Measurements from ENCODE around the gene NAP1L5.

NAP1L5 gene, protein sequence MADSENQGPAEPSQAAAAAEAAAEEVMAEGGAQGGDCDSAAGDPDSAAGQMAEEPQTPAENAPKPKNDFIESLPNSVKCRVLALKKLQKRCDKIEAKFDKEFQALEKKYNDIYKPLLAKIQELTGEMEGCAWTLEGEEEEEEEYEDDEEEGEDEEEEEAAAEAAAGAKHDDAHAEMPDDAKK

DNA sequence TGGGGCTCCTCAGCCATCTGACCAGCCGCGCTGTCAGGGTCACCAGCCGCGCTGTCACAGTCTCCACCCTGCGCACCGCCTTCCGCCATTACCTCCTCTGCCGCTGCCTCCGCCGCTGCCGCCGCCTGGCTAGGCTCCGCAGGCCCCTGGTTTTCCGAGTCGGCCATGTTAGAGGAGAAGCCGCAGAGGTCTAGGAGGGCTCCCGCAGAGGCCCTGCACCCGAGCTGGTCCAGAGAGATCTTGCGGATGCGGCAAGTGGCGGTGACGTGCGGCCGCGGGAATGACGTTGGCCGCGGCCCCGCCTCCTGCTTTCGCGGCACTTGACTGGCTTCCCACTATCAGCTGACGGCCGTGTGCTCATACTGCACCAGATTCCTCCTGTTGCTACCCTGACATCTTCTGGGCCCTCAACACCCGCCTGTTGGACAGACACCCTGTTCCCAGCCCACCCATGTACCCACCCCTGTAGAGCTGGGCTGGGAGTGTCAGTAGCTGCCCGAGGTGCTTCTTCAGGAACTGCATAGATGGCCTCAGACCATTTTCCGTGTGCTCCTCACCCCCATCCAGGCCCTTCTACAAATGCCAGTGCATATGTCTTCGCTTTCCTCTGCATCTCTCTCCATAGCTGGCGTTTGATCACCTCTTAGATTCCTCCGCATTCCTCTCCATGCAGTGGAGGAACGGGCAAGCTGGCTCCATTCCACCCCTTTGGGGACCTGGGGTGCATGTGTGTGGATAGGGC lies at the start of gene NAP1L5:
NAP1L5 (minus strand) TSS at position 242 of the 742 bp plus-strand sequence; CDS start at position 167, 75 bp downstream.
- Histone ChIP-seq H3K4me1 (ENCODE audit: control insufficient read depth, insufficient read depth, low read length) (no peaks in the 10 kb centered on the region), H3K4me3 (ENCODE audit: low read length) (peak within 1 kb of the TSS; percentile 24), H3K36me3 (ENCODE audit: control insufficient read depth, insufficient read depth, low read length) (no peaks in the 10 kb centered on the region), H3K9ac (ENCODE audit: low read length) (peak within 1 kb of the TSS; percentile 59), H3K9me3 (ENCODE audit: control insufficient read depth, low read length) (no peaks in the 10 kb centered on the region), H3K27me3 (ENCODE audit: control insufficient read depth, insufficient read depth, low read length) (no peaks in the 10 kb centered on the region)

DNA sequence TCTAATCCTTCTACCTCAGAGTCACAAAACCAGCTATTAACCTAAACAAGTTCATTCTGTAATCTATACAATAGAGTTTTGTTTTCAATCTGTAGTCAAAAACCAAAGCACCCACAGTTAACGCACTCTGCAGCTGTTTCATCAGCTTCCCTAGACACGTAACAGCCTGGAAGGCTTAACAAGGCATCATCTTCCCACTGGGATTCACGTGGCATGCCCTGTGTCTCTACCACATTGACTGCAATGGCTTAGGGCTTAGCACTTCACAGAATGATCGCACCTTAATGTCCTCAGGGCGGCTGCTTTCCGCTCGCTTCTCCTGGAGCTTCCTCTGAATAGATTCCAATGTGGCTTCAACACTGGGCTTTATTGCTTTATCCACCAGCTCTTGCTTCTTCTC lies 49.7 kb upstream of the NAP1L5 start:
- Histone ChIP-seq H3K27me3 (ENCODE audit: control insufficient read depth, insufficient read depth, low read length) (no peaks in the 10 kb centered on the region), H3K36me3 (ENCODE audit: control insufficient read depth, insufficient read depth, low read length) (peaks cover 8% of the 10 kb centered on the region), H3K4me1 (ENCODE audit: control insufficient read depth, insufficient read depth, low read length) (no peaks in the 10 kb centered on the region), H3K4me3 (ENCODE audit: low read length) (no peak overlapping the region), H3K9ac (ENCODE audit: low read length) (no peak overlapping the region), H3K9me3 (ENCODE audit: control insufficient read depth, low read length) (no peaks in the 10 kb centered on the region)

DNA sequence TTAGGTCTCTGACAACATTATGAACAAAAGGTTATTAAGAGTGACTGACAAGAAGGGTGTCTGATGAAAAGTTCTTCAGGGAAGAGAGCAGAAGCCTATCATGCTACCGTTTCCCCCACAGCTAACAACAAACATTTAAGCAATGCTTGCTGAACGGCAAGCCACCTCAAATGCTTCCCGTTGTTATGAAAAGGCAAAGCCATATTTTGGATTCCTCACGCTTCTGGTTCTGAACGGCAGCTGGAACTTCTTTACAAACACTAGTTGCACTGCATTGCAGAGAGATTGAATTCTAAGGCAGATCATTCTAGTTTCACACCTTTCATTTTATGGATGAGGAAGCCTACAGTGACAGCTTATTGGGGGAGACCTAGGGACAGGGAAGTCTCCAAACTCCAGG lies 48.6 kb upstream of the NAP1L5 start:
- Histone ChIP-seq H3K27me3 (ENCODE audit: control insufficient read depth, insufficient read depth, low read length) (no peaks in the 10 kb centered on the region), H3K9ac (ENCODE audit: low read length) (no peak overlapping the region), H3K36me3 (ENCODE audit: control insufficient read depth, insufficient read depth, low read length) (peaks cover 8% of the 10 kb centered on the region)

DNA sequence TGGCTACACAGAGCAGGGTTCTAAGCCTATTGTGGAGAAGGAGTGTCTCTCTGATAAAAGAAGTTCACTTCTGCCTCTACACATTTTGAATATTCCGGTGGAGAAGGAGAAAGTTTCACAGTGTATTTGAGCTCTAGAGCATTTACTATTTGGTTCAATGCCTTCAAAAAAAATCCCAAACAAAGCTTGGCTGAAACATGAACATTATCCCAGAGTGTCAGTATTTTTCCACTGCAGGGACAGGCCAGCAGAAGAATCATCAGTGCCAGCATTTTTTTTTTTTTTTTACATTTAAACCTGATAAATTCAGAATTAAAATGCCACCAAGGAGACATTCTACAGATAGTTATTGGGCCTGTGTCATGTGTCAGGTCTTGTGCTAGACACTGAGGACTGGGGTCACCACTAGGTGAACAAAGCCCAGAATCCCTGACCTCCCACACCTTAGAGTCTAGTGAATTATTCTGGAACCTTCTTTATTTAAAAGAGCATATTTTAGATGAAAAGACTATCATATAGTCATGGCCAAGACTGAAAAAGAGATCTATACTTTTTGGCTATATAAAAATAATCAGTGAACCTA lies 48.0 kb upstream of the NAP1L5 start:
- no peaks in the 10 kb centered on the region for H3K27me3 ChIP-seq (ENCODE audit: control insufficient read depth, insufficient read depth, low read length)
- no peak overlapping the region for H3K4me3 ChIP-seq (ENCODE audit: low read length)
- H3K9me3 ChIP-seq (ENCODE audit: control insufficient read depth, low read length) = no peaks in the 10 kb centered on the region
- no peak overlapping the region for H3K9ac ChIP-seq (ENCODE audit: low read length)
- H3K36me3 ChIP-seq (ENCODE audit: control insufficient read depth, insufficient read depth, low read length) = peaks cover 8% of the 10 kb centered on the region
- H3K4me1 ChIP-seq (ENCODE audit: control insufficient read depth, insufficient read depth, low read length) = no peaks in the 10 kb centered on the region

More for the DNA sequence above, 48.6 kb upstream of the NAP1L5 start:
- Histone ChIP-seq H3K4me1 (ENCODE audit: control insufficient read depth, insufficient read depth, low read length) (no peaks in the 10 kb centered on the region), H3K9me3 (ENCODE audit: control insufficient read depth, low read length) (no peaks in the 10 kb centered on the region), H3K4me3 (ENCODE audit: low read length) (no peak overlapping the region)

DNA sequence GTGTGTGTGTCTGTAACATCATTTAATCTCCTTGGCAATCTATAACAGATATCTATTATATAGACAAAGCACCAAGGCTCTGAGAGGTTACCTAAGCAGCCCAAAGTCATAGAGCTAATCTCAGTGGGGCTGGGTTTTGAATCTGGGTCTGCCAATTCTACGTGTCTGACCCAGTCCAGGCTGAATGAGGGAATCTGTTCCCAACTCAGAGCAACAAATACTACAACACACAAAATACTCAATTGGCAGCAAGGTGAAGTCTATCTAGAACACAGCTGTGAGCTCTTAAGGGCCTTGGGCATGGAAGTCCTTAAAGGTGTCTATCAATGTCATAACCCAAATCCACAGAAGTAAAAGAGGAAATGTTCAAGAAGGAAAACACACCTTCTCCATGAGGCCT lies 47.5 kb upstream of the NAP1L5 start:
- Histone ChIP-seq H3K9me3 (ENCODE audit: control insufficient read depth, low read length) (no peaks in the 10 kb centered on the region), H3K9ac (ENCODE audit: low read length) (no peak overlapping the region), H3K27me3 (ENCODE audit: control insufficient read depth, insufficient read depth, low read length) (no peaks in the 10 kb centered on the region), H3K36me3 (ENCODE audit: control insufficient read depth, insufficient read depth, low read length) (peaks cover 7% of the 10 kb centered on the region), H3K4me3 (ENCODE audit: low read length) (no peak overlapping the region), H3K4me1 (ENCODE audit: control insufficient read depth, insufficient read depth, low read length) (peaks cover 1% of the 10 kb centered on the region)

DNA sequence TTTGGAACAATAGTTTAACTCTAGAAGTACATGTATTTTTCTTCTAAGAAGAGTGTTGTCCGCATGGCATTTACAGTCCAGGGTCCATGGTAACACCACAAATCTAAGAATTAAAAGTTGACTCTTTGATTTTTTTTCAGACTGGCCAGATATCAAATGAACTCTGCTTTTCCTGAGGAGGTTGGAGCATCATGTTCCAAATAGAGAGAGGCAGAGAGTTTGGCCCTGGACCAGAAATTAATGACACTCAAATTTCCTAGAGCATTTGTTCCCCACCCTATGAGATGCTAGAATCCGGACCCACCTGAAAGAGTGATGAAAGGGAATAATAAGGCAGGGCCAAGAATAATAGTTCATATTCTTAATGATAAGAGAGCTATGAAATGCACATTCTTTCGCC lies 47.0 kb upstream of the NAP1L5 start:
- H3K36me3 ChIP-seq (ENCODE audit: control insufficient read depth, insufficient read depth, low read length) = peaks cover 1% of the 10 kb centered on the region
- H3K9ac ChIP-seq (ENCODE audit: low read length) = no peak overlapping the region
- H3K27me3 ChIP-seq (ENCODE audit: control insufficient read depth, insufficient read depth, low read length) = no peaks in the 10 kb centered on the region
- H3K4me1 ChIP-seq (ENCODE audit: control insufficient read depth, insufficient read depth, low read length) = peaks cover 7% of the 10 kb centered on the region
- H3K4me3 ChIP-seq (ENCODE audit: low read length) = no peak overlapping the region
- no peaks in the 10 kb centered on the region for H3K9me3 ChIP-seq (ENCODE audit: control insufficient read depth, low read length)

DNA sequence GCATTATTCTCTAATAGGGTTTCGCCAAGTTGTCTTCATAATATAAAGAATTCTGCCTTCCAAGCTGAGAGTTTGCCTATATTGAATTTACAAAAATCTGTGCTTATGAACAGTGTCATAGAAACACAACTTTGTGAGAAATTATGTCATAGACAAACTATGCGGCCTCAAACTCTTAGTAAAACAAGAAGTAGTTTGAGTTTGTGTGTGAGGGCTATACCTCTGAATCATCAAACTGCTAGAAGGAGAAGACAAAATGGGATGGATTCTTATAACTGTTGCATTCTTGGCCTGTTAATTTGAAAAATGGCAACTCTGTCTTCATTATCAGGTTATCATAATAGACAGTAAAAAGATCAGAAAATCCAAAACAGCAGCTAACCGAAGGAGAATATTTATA lies 46.1 kb upstream of the NAP1L5 start:
- no peaks in the 10 kb centered on the region for H3K9me3 ChIP-seq (ENCODE audit: control insufficient read depth, low read length)
- no peaks in the 10 kb centered on the region for H3K27me3 ChIP-seq (ENCODE audit: control insufficient read depth, insufficient read depth, low read length)
- H3K36me3 ChIP-seq (ENCODE audit: control insufficient read depth, insufficient read depth, low read length) = no peaks in the 10 kb centered on the region
- no peak overlapping the region for H3K4me3 ChIP-seq (ENCODE audit: low read length)
- H3K9ac ChIP-seq (ENCODE audit: low read length) = no peak overlapping the region
- H3K4me1 ChIP-seq (ENCODE audit: control insufficient read depth, insufficient read depth, low read length) = peaks cover 7% of the 10 kb centered on the region

DNA sequence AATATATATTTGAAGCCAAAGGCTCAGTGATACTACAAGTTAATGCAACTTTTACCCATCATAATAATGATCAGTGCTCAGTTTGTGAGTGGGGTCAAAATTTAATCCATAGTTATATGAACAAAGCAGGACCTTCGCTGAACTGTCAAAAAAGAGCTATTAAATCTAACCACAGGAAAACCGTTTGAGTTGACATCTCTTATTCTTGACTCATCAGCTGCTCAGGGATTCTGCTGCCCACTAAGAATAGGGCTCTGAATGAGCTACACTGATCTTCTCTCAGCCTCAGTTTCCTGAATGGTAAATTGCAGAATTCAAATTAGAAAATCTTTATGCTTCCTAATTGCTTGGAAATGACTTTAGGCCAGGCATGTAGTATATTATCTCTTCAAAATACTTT lies 44.9 kb upstream of the NAP1L5 start:
- Histone ChIP-seq H3K9me3 (ENCODE audit: control insufficient read depth, low read length) (no peaks in the 10 kb centered on the region), H3K27me3 (ENCODE audit: control insufficient read depth, insufficient read depth, low read length) (no peaks in the 10 kb centered on the region), H3K9ac (ENCODE audit: low read length) (no peak overlapping the region), H3K36me3 (ENCODE audit: control insufficient read depth, insufficient read depth, low read length) (no peaks in the 10 kb centered on the region), H3K4me1 (ENCODE audit: control insufficient read depth, insufficient read depth, low read length) (peaks cover 17% of the 10 kb centered on the region), H3K4me3 (ENCODE audit: low read length) (no peak overlapping the region)

DNA sequence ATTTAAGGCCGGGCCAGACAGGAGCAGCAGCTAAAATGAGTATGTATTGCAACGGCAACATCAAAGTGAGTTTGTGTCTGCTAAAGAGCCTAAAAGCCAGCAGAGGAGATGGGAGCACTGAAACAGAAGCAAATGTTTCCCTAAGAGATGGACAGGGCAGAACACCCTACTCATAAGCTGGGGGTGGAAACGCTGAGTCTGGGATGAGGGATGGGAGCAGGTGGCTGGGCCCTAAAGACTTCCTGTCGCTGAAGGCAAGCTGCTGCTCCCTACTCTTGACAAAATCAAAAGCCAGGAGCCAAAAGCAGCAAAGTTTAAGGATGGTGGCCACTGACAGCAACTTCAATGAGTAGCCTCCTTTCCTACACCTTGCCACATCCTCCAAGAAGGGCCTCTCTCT lies 40.6 kb upstream of the NAP1L5 start:
- H3K27me3 ChIP-seq (ENCODE audit: control insufficient read depth, insufficient read depth, low read length) = no peaks in the 10 kb centered on the region
- H3K4me3 ChIP-seq (ENCODE audit: low read length) = no peak overlapping the region
- H3K36me3 ChIP-seq (ENCODE audit: control insufficient read depth, insufficient read depth, low read length) = no peaks in the 10 kb centered on the region
- H3K9me3 ChIP-seq (ENCODE audit: control insufficient read depth, low read length) = no peaks in the 10 kb centered on the region
- no peak overlapping the region for H3K9ac ChIP-seq (ENCODE audit: low read length)
- peaks cover 23% of the 10 kb centered on the region for H3K4me1 ChIP-seq (ENCODE audit: control insufficient read depth, insufficient read depth, low read length)

DNA sequence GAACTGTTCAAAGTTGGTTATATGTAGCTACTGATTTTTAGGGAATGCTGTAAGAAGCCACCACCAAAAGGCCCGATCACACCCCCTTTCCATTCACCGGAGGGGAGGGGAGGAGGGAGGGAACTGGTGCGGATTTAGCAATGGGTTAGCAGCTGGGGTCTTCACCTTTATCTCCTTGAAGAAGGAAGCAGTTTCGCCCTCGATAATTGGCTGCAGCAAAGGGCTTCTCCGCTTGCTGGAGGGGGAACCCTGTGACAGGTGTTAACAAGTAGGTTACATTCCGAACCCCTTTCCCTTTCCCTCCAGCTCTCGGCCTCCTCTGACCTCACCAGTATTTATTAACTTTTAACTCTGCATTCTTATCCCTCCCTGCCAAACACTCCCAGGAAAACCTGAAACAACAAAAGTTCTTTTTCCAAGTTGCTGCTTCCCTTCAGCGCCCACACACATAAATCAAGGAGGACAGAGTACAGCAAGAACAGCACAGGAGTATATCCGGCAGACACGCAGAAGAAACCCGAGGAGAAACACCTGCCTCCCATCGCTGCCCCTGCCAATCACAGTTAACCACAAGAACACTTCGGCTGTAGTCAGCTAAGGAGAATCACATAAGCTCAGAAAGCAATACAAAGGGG lies 39.8 kb upstream of the NAP1L5 start:
- Histone ChIP-seq H3K9ac (ENCODE audit: low read length) (no peak overlapping the region), H3K36me3 (ENCODE audit: control insufficient read depth, insufficient read depth, low read length) (no peaks in the 10 kb centered on the region), H3K4me1 (ENCODE audit: control insufficient read depth, insufficient read depth, low read length) (peaks cover 23% of the 10 kb centered on the region), H3K4me3 (ENCODE audit: low read length) (no peak overlapping the region), H3K27me3 (ENCODE audit: control insufficient read depth, insufficient read depth, low read length) (no peaks in the 10 kb centered on the region), H3K9me3 (ENCODE audit: control insufficient read depth, low read length) (no peaks in the 10 kb centered on the region)

DNA sequence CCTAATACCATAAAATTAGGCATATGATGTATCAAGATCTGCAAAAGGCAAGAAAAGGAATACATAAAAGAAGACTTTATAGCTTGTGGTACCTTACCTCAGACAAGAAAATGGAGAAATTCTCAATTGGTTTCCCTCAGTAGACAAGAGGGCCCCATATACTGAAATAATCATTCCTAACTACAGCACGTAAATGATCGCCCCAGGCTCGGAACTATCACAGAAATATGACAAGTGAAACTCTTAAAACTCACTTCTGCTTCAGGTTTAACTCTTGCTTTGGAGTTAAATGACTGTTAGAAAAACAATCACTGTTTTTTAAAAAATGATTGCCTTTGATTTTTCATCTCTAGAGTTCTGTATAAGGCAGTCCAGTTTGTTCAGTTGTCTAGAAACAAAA lies 38.6 kb upstream of the NAP1L5 start:
- no peaks in the 10 kb centered on the region for H3K27me3 ChIP-seq (ENCODE audit: control insufficient read depth, insufficient read depth, low read length)
- no peaks in the 10 kb centered on the region for H3K36me3 ChIP-seq (ENCODE audit: control insufficient read depth, insufficient read depth, low read length)
- H3K4me1 ChIP-seq (ENCODE audit: control insufficient read depth, insufficient read depth, low read length) = peaks cover 23% of the 10 kb centered on the region
- no peaks in the 10 kb centered on the region for H3K9me3 ChIP-seq (ENCODE audit: control insufficient read depth, low read length)
- no peak overlapping the region for H3K9ac ChIP-seq (ENCODE audit: low read length)
- no peak overlapping the region for H3K4me3 ChIP-seq (ENCODE audit: low read length)

DNA sequence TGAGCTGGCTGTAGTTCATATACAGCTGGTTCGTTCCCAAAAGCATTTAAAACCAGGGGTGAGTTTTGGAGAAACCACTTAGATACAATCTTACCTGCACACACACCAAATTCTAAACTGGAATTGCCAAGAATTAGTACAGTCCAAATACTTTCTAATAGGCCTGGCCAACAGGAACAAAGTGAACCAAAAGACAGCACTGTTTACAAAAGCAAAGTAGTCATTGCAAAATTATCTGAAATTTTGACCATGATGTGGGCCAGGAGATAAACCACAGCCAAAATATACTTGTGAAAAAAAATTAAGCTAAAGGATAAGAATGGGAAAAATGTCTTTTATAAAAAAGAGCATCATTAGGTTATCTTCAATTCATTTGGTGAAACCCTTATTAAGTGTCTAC lies 37.9 kb upstream of the NAP1L5 start:
- H3K9ac ChIP-seq (ENCODE audit: low read length) = no peak overlapping the region
- H3K9me3 ChIP-seq (ENCODE audit: control insufficient read depth, low read length) = no peaks in the 10 kb centered on the region
- peaks cover 23% of the 10 kb centered on the region for H3K4me1 ChIP-seq (ENCODE audit: control insufficient read depth, insufficient read depth, low read length)
- no peaks in the 10 kb centered on the region for H3K27me3 ChIP-seq (ENCODE audit: control insufficient read depth, insufficient read depth, low read length)
- H3K36me3 ChIP-seq (ENCODE audit: control insufficient read depth, insufficient read depth, low read length) = no peaks in the 10 kb centered on the region
- no peak overlapping the region for H3K4me3 ChIP-seq (ENCODE audit: low read length)

All from mucosa of stomach (tissue), 1 donor.